ENCODE results near the gene TNRC18. TPM values are rescaled to one million over a fixed set of nuclear protein-coding genes. Genes with fewer than 3 reads are reported as not detected.

The TNRC18 gene
- total RNA-seq, 3 donors from 2014 or later (not counting 1 experiment from before 2014, with no cell fraction given), result 111 to 127 (median 124) TPM

- Mint-ChIP-seq H3K36me3 (no peaks in the 10 kb centered on the region), H3K9me3 (no peaks in the 10 kb centered on the region), H3K27me3 (ENCODE audit: low read depth in 2 of 2) (peaks cover 35 to 57% of the 10 kb centered on the region in 2 donors), H3K27ac (peak overlapping the region in 1 of 2 donors; percentile 22), H3K4me1 (peaks cover 22 to 58% of the 10 kb centered on the region in 2 donors), H3K4me3 (peak overlapping the region; percentile 84)
- no peak for TF ChIP-seq CTCF (IDR thresholded peaks at IDR 0.05)
- intact Hi-C loops (cut with micrococcal nuclease), result no loop called here
- WGBS (ENCODE audit: insufficient coverage), result under 1% methylated on average over 32 of the region's 42 CpGs
- ATAC-seq (no peak), DNase-seq (peak in 1 of 2 donors; percentile 52)
- Histone ChIP-seq H3K9me3 (ENCODE audit: control insufficient read depth, insufficient read depth, low read length) (no peaks in the 10 kb centered on the region), H3K4me1 (ENCODE audit: control insufficient read depth, insufficient read depth, low read length) (peaks cover 77% of the 10 kb centered on the region), H3K27me3 (ENCODE audit: control insufficient read depth, insufficient read depth, low read length) (peaks cover 67% of the 10 kb centered on the region), H3K36me3 (ENCODE audit: control insufficient read depth, insufficient read depth, low read length) (no peaks in the 10 kb centered on the region), H3K4me3 (ENCODE audit: low read length) (peak overlapping the region; percentile 47), H3K27ac (ENCODE audit: low read length) (peak overlapping the region; percentile 11)
Observed at GRCh38 chr7:5421714-5422395, 1.8 kb downstream of the TNRC18 start.

GRCh38 chr7:5420881-5421713 is 2.5 kb downstream of the TNRC18 start:
- intact Hi-C loops (cut with micrococcal nuclease), result no loop called here
- peaks cover 71% of the 10 kb centered on the region for H3K4me1 ChIP-seq (ENCODE audit: control insufficient read depth, insufficient read depth, low read length)
- DNase-seq, result peak in 1 of 2 donors; percentile 46
- peaks cover 22 to 58% of the 10 kb centered on the region in 2 donors for H3K4me1 Mint-ChIP-seq
- H3K36me3 Mint-ChIP-seq, result no peaks in the 10 kb centered on the region
- no peaks in the 10 kb centered on the region for H3K9me3 Mint-ChIP-seq
- no peak for TF ChIP-seq CTCF (IDR thresholded peaks at IDR 0.05)
- peak overlapping the region; percentile 11 for H3K27ac ChIP-seq (ENCODE audit: low read length)
- H3K4me3 Mint-ChIP-seq, result peak overlapping the region; percentile 80
- peak overlapping the region; percentile 47 for H3K4me3 ChIP-seq (ENCODE audit: low read length)
- no peaks in the 10 kb centered on the region for H3K9me3 ChIP-seq (ENCODE audit: control insufficient read depth, insufficient read depth, low read length)
- WGBS (ENCODE audit: insufficient coverage), result under 1% methylated on average over 93 of the region's 93 CpGs
- H3K27ac Mint-ChIP-seq, result peak overlapping the region in 1 of 2 donors; percentile 73
- H3K27me3 ChIP-seq (ENCODE audit: control insufficient read depth, insufficient read depth, low read length), result peaks cover 61% of the 10 kb centered on the region
- peak in 1 of 3 donors; percentile 20 for ATAC-seq
- H3K27me3 Mint-ChIP-seq (ENCODE audit: low read depth in 2 of 2), result peaks cover 35 to 55% of the 10 kb centered on the region in 2 donors
- no peaks in the 10 kb centered on the region for H3K36me3 ChIP-seq (ENCODE audit: control insufficient read depth, insufficient read depth, low read length)

GRCh38 chr7:5420067-5420880 is 3.4 kb downstream of the TNRC18 start:
- H3K27me3 ChIP-seq (ENCODE audit: control insufficient read depth, insufficient read depth, low read length), result peaks cover 53% of the 10 kb centered on the region
- H3K9me3 ChIP-seq (ENCODE audit: control insufficient read depth, insufficient read depth, low read length), result no peaks in the 10 kb centered on the region
- no peak overlapping the region for H3K27ac ChIP-seq (ENCODE audit: low read length)
- intact Hi-C loops (cut with micrococcal nuclease), result no loop called here
- TF ChIP-seq CTCF (IDR thresholded peaks at IDR 0.05), result no peak
- no peaks in the 10 kb centered on the region for H3K36me3 Mint-ChIP-seq
- H3K4me3 ChIP-seq (ENCODE audit: low read length), result peak overlapping the region; percentile 32
- peaks cover 63% of the 10 kb centered on the region for H3K4me1 ChIP-seq (ENCODE audit: control insufficient read depth, insufficient read depth, low read length)
- peak overlapping the region; percentile 80 for H3K4me3 Mint-ChIP-seq
- ATAC-seq (peak; percentile 38 to 61 (median 44)), DNase-seq (peak; percentile 32 to 52)
- no peaks in the 10 kb centered on the region for H3K36me3 ChIP-seq (ENCODE audit: control insufficient read depth, insufficient read depth, low read length)
- H3K9me3 Mint-ChIP-seq, result no peaks in the 10 kb centered on the region
- peak overlapping the region in 1 of 2 donors; percentile 73 for H3K27ac Mint-ChIP-seq
- H3K27me3 Mint-ChIP-seq (ENCODE audit: low read depth in 2 of 2), result peaks cover 29 to 47% of the 10 kb centered on the region in 2 donors
- peaks cover 22 to 50% of the 10 kb centered on the region in 2 donors for H3K4me1 Mint-ChIP-seq
- 1% methylated on average over 85 of the region's 85 CpGs for whole genome bisulfite sequencing (ENCODE audit: insufficient coverage)

Data from natural killer cell (primary cell).